NCI-H2227 treated with DMSO at 0.1 percent for 48 hours (cell line): ENCODE data around the gene CCL15.

Experiments
- DNase-seq: peaks from one replicate; lab custom pipeline; 2025; lab: John Stamatoyannopoulos, UW

CCL15 gene

DNA sequence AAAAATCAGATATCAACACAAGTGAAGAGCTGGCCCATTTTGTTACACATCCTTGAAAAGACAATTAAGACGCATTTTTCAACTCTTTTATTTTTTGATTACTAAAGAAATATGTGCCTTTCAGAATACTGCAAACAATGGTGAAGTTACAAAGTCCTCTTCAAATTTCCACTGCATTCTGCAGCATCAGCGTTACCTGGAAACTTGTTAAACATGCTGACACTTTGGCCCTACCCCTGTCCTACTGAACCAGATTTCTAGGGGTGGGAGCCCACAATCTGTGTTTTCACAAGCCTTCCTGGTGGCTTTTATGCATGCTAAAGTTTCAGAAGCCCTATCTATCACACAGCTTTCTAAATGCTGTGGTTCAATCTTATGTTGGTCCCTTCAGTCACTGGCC, 10.3 kb downstream of the CCL15 start:
- DNase-seq = no peak

DNA sequence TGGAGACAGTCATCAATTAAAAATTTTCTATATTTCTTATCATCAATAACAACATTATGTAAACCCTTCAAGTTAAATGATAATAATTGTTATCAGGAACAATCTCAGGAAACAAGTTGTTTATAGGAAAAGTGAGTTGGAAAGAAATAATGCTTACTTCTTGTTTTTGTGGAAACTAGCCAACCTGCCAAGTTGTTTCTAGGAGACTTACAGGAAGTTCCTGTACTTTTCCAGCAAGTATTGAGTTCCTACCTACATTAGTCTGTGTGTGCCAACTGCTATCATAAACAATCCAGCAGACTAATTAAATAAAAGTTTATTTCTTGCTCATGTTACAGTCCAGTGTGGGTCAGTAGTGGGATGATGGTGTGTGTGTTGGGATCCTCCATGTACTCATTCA, 13.2 kb downstream of the CCL15 start:
- no peak for DNase-seq

DNA sequence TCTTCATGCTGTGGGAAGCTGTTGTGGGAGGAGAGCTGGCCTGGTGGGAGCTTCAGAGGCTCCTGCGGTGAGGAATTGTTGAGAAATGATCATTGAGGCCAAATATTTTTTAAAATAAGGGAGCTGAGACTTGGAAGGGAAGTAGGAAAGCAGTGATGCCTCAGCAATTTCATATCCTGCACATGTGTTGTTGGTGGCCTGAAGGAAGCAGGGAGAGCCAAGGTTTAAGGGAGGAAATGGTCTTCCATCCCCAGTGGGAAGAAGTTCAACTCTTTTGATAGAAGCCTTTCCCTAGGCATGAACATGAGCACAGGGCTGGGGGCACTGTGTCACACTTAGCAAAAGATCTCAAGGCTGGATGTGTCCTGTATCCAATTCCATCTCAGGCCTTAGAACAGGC, 14.7 kb downstream of the CCL15 start, which contains the start of gene CCL14:
CCL14 (minus strand) TSS at position 87 of the 400 bp plus-strand sequence; CDS start at position 7, 80 bp downstream.
- no peak for DNase-seq

DNA sequence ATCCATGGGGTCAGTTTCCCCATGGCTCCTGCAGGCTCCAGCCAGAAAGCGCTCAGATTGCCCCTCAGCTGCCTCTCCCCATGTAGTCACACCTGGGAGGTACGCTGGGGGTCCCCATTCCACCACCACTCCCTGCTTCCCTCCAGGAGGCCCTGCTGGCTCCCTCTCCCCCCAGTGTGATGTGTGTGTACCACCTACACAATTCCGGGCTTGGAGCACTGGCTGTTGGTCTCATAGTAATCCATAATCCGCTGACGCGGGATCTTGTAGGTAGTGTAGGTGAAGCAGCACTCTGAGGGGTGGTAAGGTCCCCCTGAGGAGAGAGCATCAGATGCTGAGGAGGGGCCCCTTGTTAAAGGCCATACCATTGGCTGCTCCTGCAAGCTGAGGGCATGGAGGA, 17.2 kb downstream of the CCL15 start:
- DNase-seq = no peak

DNA sequence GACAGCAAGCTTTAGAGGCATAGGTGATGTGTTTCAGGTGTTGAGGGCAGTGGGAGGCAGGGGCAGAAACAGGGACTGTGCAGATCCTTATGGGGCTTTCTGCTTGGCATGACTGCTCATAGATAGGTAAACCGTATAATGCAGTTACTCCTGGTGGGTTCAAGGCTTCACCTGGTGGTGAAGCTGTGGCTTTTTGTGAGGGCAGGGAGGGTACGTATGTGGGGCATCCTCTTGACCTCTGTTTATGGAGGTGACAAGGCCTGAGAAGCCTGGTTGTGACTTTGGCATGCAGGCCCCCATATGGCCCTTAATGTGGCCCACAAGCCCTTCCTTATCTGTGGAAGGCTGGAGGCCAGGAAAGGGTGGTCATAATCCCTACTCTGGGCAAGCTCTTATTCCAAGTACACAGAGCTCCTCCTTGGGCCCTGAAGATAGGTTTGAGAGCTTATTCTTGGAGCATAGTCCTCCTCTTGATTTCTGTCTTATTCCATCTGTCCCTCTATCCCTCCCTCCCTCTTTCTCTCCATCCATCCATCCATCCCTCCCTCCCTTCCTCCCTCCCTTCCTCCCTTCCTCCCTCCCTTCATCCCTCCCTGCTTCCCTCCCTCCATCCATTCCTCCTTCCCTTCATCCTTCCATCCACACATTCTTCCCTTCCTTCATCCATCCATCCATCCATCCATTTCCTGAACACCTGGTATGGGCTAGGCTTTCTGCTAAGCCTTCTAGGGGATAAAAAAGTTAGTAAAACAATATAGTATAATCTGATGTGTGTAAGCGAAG, 18.8 kb downstream of the CCL15 start:
- no peak for DNase-seq

DNA sequence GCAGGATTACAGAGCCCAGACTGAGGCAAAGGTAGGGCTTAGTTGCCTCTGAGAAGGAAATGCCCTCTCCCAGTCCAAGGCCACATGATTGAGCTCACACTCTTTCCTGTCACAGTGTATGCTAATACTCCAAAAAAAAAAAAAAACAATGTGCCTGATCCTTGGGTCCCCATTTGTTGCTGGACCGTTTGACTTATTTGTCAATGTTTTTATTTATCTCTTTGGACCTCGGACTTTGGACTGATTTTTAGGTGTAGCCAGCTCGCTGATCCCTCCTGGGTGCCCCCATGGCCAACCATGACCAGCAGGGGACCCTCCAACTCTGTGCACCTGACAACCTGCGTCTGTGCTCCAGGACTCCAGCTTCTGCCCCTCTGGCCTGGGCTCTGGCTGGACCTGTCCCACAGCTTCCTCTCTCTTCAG, 19.4 kb downstream of the CCL15 start:
- no peak for DNase-seq

DNA sequence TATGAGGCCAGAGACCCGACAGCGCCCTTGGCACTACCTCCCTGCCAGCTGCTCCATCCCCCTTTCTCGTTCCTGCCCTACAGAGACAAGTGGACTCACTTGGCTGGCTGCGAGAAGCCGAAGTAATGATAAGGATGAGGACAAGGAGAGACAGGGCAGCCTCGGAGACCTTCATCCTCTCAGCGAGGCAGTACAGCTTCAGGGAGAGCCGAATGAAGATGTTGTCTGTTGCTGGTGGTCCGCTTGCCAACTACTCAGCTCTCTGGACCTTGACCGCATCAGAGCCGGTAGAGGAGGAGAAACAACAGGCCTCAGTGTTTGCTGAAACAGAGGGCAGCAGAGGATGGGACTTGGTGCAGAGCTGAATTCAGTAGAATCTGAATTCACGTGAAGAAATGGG, 20.1 kb downstream of the CCL15 start, which contains the start of gene CCL16:
CCL16 (minus strand) TSS at position 252 of the 400 bp plus-strand sequence; CDS start at position 175, 77 bp downstream.
- DNase-seq = no peak

DNA sequence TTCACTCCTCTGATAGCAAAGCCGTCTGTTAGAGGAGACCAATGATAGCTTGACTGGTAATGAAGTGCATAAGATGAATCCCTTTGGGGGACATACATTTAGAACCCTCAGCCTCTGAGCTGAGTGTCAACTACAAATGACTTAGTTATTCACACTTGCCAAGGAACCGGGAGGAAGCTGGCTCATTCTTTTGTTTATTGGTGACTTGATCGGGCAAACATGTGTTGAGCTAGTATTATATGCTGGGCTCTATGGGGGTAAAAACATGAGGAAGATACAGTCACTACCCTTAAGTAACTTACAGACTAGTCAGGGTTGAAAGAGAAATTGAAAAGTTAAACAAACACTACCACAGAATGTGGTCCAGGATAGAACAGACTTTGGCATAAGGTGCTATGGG, 23.0 kb downstream of the CCL15 start:
- no peak for DNase-seq

DNA sequence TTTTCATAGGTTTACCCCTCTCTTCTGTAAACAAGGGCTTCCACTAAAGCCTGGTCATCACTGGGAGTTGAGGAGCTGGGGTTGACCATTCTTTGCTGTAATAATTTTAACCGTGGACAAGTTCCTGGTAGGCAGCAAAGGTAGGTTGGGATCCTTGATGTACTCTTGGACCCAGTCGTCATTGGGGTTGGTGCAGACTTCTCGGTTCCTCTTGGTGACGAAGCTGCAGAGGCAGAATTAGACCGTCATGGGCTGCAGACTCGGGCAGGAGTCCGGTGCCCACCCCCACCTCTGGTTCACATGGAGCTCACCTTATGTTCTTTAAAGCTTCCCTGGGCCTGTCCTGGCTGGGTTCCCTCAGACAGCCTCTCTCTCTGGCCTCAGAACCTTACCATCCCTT, 23.8 kb downstream of the CCL15 start:
- no peak for DNase-seq

DNA sequence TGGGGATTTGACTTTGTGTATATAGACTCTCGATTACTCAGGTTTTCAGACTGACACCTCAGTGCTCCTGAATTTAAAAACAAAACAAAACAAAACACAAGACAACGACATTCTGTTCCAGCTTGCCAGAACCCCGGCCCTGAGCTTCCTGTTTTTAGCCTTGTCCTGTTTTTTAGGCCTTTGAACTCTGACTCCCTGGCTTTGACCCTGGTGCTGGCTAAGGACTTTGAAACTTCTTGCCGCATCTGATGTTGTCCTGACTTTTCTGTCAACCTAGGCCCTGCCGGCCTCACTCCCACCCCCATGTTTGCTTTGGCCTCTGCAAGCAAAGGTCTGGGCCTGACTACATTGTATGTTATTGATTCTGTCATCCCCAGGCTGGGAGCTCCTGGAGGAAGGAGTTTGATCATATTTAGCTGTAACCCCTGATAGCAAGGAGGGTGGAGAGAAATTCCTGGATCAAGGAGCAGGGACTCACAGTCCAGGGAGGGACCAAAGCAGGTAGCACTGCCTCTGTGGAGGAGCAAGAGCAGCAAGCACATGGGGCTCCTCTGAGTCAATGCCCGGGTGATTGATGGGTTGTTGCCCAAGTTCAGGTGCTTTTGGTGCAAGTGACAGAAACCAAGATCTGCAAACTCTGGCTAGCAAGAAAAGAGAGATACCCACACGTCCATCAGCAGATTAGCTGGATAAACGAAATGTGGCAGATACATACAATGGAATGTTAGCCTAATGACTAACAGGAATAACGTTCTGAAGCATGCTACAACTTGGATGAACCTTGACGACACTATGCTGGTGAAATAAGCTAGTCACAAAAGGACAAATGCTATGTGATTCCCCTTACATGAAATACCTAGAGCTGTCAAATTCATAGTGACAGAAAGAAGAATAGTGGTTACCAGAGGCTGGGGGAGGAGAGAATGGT, 27.8 kb downstream of the CCL15 start:
- no peak for DNase-seq

DNA sequence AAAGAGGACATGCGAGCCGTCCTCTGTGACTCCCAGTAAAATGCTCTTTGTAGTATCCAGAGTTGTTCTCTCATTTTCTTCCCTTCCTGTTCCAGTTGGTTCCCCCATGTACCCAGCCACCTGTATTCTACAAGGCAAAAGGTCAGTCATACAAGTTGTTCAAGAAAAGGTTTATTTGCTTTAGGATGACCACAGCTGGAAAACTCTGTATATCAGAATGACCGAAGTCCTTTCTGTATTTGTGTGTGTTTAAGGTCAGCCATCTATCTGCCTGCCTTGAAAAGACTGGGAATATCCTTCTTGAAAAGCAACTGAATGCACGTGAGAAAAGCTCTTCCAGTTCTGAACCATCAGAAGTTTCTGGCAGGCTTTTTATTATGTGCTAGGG, 28.4 kb downstream of the CCL15 start:
- DNase-seq = no peak

DNA sequence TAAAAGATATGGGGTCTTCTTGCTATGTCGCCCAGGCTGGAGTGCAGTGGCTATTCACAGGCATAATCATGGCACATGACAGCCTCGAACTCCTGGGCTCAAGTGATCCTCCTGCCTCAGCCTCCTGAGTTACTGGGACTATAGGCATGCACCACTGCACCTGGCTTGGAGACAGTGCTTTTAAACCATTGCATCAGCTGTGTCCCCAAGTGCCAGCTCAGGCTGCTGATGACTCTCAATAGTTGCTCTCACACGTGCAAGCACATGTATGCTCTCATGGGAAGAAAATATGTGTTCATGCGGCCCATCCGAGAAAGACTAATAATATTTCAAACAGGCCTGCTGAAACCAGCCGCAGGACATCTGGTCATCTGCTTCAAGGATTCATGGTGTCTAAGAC, 28.8 kb downstream of the CCL15 start:
- DNase-seq = no peak

DNA sequence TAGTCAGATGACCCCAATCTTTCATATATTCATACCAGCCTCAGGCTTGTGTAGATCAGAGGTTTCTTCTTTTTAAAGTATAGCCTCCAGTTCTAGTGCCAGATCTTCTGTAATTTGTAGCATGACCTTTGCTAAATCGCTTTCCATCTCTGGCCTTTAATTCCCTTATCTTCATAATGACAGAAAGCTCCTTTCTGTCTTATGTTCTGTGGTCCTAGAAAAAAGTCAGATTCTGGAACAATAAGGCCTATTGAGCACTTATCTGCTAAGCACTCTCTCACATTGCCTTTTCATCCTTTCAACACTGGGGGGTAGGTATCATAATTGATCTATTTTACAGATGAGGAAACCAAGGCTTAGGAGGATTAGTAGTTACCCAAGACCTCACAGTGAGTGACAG, 29.3 kb downstream of the CCL15 start:
- no peak for DNase-seq

DNA sequence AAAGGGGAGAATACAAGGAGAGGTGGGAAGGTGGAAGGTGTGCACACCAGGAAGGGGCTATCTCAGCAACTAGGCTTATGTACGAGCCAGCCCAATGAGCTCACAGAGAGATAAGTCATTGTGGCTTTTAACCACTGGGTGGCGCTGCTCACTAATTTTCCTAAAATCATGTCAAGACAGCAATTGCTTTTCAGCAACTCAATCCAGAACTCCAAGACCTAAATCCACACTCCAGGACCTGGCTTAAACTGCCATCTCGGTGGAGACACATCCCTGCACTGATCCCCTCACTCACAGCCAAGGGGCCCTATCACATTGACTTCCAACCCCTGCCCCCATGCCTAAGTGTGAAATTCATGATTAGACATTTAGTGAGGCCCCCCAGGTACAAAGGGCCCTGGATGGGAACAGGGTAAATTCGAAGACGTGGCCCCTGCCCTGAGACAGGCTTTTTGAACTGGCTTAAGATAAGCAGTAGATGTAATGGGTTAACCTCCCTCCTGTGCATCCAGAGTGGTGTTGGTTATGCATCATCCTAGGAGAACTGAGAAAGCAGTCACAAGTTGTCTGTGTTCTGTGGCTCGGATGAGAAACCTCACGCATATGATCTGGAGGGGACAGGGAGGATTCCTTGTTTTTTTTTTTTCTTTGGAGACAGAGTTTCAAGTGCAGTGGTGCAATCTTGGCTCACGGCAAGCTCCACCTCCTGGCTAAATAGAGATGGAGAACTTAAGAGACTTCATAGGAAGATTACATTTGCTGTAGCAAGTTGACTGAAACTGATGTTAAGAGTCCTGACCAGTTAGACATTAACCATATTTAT, 31.6 kb downstream of the CCL15 start:
- DNase-seq = peak; percentile 52

DNA sequence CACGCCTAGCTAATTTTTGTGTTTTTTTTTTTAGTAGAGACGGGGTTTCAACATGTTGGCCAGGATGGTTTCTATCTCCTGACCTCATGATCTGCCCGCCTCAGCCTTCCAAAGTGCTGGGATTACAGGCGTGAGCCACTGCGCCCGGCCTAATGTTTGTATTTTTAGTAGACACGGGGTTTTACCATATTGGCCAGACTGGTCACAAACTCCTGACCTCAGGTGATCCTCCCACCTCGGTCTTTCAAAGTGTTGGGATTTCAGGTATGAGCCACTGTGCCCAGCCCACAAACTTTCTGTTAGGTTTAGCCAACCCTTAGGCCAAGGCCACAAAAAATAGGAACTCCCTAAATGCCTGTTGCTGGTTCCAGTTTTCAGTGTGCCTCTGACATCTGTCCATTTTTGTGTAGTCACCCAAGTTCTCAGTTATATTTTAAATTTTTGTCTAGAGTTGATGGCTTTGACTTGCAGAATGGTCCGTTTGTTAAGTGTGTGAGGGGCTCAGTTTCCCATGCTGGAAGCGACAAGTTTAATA, 32.8 kb downstream of the CCL15 start:
- DNase-seq = no peak

DNA sequence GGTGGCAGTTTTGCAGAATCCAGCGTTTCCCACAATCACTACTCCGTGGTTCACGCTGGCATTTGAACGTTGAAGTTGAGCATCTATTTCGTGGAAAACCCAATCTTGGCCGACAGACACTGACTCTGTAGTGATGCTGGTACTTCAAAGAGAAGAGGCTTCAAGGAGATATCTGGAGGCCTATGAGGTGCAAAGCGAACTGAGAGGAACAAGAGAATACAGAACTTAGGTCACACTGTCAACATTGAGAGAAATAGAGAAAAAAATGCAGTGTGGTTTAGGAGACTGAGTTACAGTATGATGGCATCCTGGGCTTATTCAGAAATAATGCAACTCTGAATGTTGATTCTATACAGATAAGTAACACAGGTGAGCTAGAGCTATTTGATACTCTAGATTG, 36.1 kb downstream of the CCL15 start:
- DNase-seq = no peak

DNA sequence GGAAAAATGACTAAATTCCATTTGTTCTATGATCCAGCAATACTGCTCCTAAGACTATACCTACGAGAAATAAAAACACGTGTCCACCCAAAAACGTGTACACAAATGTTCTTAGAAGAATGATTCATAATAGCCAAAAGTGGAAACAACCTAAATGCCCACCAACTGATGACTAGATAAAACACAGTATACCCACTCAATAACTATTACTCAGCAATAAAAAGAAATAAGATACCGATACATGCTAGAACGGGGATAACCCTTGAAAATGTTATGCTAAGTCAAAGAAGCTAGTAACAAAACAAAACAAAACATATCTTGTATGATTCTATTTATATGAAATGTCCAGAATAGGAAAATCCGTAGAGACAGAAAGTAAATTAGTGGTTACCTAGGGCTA, 37.7 kb downstream of the CCL15 start:
- no peak for DNase-seq

DNA sequence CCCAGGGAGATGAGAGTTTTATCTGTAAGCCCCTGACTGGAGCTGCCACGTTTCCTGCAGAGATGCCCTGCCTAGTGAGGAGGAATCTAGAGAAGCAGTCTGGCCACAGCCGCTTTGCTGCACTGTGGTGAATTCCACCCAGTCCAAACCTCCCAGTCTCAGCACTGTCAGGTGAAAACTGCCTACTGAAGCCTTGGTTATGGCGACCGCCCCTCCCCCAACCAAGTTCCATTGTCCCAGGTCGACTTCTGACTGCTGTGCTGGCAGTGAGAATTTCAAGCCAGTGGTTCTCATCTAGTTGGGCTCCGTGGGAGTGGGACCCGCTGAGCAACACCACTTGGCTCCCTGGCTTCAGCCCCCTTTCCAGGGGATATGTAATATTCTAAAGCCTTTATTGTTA, 47.6 kb downstream of the CCL15 start:
- DNase-seq = no peak

DNA sequence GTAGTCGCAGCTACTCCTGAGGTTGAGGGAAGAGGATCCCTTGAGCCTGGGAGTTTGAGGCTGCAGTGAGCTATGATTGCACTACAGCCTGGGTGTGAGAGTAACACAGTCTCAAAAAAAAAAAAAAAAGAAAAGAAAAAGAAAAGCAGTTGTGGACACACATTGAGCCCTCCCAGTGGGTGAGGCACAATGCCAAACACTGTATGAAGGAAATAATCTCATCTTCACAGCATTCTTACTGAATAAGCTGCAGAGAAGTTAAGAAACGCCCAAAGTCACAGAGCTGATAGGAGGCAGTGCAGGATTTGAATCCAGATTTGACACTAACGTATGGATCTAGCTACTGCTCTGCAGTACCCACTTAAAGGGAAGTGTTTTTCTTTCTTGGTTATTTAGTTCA, 52.0 kb downstream of the CCL15 start:
- no peak for DNase-seq

DNA sequence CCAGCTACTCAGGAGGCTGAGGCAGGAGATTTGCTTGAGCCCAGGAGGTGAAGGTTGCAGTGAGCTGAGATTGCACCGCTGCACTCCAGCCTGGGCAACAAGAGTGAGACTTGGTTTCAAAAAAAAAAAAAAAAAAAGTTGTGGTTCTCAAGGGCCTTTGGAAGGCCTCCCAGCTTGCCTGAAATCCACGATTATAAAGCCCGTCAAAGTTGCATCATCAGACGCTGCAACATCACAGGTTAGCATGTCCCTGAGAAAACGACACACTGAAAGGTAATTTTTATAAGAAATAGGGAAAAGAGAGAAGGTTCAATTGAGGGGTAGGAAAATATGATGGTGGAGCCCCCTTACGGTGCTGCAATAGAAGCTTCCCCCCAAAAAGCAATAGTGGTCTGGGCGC, 53.3 kb downstream of the CCL15 start:
- no peak for DNase-seq
